Brain microvascular endothelial cell (primary cell): ENCODE data around the gene GTF3C2.

Experiments used
- DNase-seq: peaks from one replicate; pipeline ENCODE4 v3.0.0-alpha.2; 2020
- H3K27ac ChIP-seq: fragments of 250-450 bp; sonication (Bioruptor Pico); 2 replicates; pipeline ENCODE4 v1.5.1; 2020; ENCODE audit warnings: mild to moderate bottlenecking, moderate library complexity
- H3K27me3 ChIP-seq: fragments of 250-450 bp; sonication (Bioruptor Pico); replicated peaks from 2 replicates; pipeline ENCODE4 v1.5.1; 2020; ENCODE audit warnings: mild to moderate bottlenecking
- H3K36me3 ChIP-seq: fragments of 250-450 bp; sonication (Bioruptor Pico); replicated peaks from 2 replicates; pipeline ENCODE4 v1.5.1; 2020; ENCODE audit warnings: mild to moderate bottlenecking
- H3K4me3 ChIP-seq: 2 replicates; pipeline ENCODE4 v1.5.1; 2011; ENCODE audit warnings: low read depth, mild to moderate bottlenecking, control low read depth, low read length, moderate library complexity
- CTCF ChIP-seq: IDR thresholded peaks from 2 replicates; pipeline ENCODE4 v1.5.1; 2011; ENCODE audit warnings: low read depth, mild to moderate bottlenecking, moderate library complexity, low read length, control low read depth, inconsistent platforms; ENCODE audit errors: missing control alignments
- in situ Hi-C: cut with HindIII; loops from 2 replicates; pipeline ENCODE4 v1.10.0; 2017; ENCODE audit warnings: low sequenced_read_pairs, low pct_ligation_motif_present

Gene GTF3C2

GRCh38 chr2:27281442-27281841 lies 75.1 kb downstream of the GTF3C2 start:
- H3K27ac ChIP-seq: no peak overlapping the region
- in situ Hi-C loops: loop anchor here (25.0 kb wide), 1 partner anchor 169 kb away; the partner anchor contains the start of genes ABHD1 and CGREF1
- TF ChIP-seq CTCF: no peak
- no peak for DNase-seq
- H3K27me3 ChIP-seq: peaks cover 16% of the 10 kb centered on the region
- H3K4me3 ChIP-seq: no peak overlapping the region
- H3K36me3 ChIP-seq: no peaks in the 10 kb centered on the region

GRCh38 chr2:27280826-27281225 lies 75.7 kb downstream of the GTF3C2 start:
- H3K27ac ChIP-seq: no peak overlapping the region
- in situ Hi-C loops: loop anchor here (25.0 kb wide), 1 partner anchor 169 kb away; the partner anchor contains the start of genes ABHD1 and CGREF1
- no peak for DNase-seq
- no peaks in the 10 kb centered on the region for H3K36me3 ChIP-seq
- no peak overlapping the region for H3K4me3 ChIP-seq
- H3K27me3 ChIP-seq: peaks cover 16% of the 10 kb centered on the region
- no peak for TF ChIP-seq CTCF

GRCh38 chr2:27278010-27278409 lies 78.6 kb downstream of the GTF3C2 start:
- Histone ChIP-seq H3K27ac (no peak overlapping the region), H3K36me3 (no peaks in the 10 kb centered on the region), H3K27me3 (peaks cover 11% of the 10 kb centered on the region), H3K4me3 (no peak overlapping the region)
- no peak for DNase-seq
- no peak for TF ChIP-seq CTCF
- in situ Hi-C loops: loop anchor here (25.0 kb wide), 1 partner anchor 166 kb away; the partner anchor contains the start of genes ABHD1 and CGREF1
